NCI-H82 (cell line): Measurements from ENCODE around the gene MICALL2.

Source experiments
- DNase-seq: peaks from one replicate; lab custom pipeline; 2025; lab: John Stamatoyannopoulos, UW

MICALL2 gene

GRCh38 chr7:1458683-1459511, at the start of gene MICALL2:
Gene MICALL2, minus strand, starts transcription at chr7:1459470. Its CDS starts 144 bp downstream, at chr7:1459326.
- DNase-seq, result no peak

GRCh38 chr7:1508277-1508758, 49.0 kb upstream of the MICALL2 start:
- DNase-seq, result no peak

GRCh38 chr7:1505731-1506550, 46.7 kb upstream of the MICALL2 start:
- DNase-seq, result peak; percentile 22

- DNase-seq, result peak; percentile 95
These were observed 44.8 kb upstream of the MICALL2 start, which contains the start of gene INTS1 for GRCh38 chr7:1503816-1504775. Gene INTS1, minus strand, starts transcription at chr7:1504389. Its CDS starts 429 bp downstream, at chr7:1503960.

- DNase-seq, result no peak
These were observed 44.1 kb upstream of the MICALL2 start for GRCh38 chr7:1503390-1503789.

GRCh38 chr7:1502845-1503244, 43.6 kb upstream of the MICALL2 start:
- DNase-seq, result no peak

- no peak for DNase-seq
These were observed 42.4 kb upstream of the MICALL2 start for GRCh38 chr7:1501487-1502270.

- DNase-seq, result no peak
These were observed 41.0 kb upstream of the MICALL2 start for GRCh38 chr7:1500064-1500807.

- no peak for DNase-seq
These were observed 40.2 kb upstream of the MICALL2 start for GRCh38 chr7:1499367-1500029.

- no peak for DNase-seq
These were observed 39.4 kb upstream of the MICALL2 start for GRCh38 chr7:1498370-1499305.

GRCh38 chr7:1497293-1497927, 38.1 kb upstream of the MICALL2 start:
- DNase-seq, result no peak

- no peak for DNase-seq
These were observed 37.4 kb upstream of the MICALL2 start for GRCh38 chr7:1496531-1497292.

GRCh38 chr7:1495564-1496242, 36.4 kb upstream of the MICALL2 start:
- no peak for DNase-seq

GRCh38 chr7:1494866-1495563, 35.7 kb upstream of the MICALL2 start:
- DNase-seq, result no peak

- DNase-seq, result no peak
These were observed 35.2 kb upstream of the MICALL2 start for GRCh38 chr7:1494447-1494846.

GRCh38 chr7:1493571-1493970, 34.3 kb upstream of the MICALL2 start:
- DNase-seq, result no peak
